ENCODE data around the gene VPS4A. TPM values are rescaled to one million over a fixed set of nuclear protein-coding genes. Genes with fewer than 3 reads are reported as not detected.

Gene VPS4A
- total and polyA plus RNA-seq, 7 experiments from 2014 or later = 29.7 to 53.7 (median 44.4) TPM

DNA sequence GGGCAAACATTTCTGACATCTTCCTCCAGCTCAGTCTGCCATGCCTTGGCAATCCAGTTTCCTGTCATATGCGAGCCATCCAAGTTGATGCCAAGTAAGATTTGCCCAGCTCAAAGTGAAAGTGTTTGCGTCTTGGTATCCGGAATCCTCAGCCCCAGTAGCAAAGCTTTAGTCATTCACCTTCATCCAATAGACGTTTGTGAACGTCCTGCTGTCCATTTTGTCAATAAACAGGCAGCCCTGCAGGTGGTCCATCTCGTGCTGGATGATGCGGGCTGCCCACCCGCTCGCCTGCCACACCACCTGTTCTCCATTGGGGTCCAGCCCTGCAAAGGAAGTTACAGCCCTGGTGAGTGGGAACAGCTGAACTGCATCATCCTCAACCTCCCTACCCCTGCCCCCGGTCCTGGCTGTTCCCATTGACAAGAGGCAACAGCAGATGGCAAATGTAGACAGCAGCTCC, 17.7 kb downstream of the VPS4A start:
- Mint-ChIP-seq H3K4me1 (peaks cover 10 to 68% (median 56%) of the 10 kb centered on the region in 7 donors), H3K9me3 (no peaks in the 10 kb centered on the region), H3K27ac (peak overlapping the region in 8 of 9 donors; percentile 28 to 77 (median 46)), H3K36me3 (peaks cover 0 to 21% (median 8%) of the 10 kb centered on the region in 5 donors), H3K27me3 (no peaks in the 10 kb centered on the region), H3K4me3 (peak overlapping the region; percentile 68 to 87 (median 76))
- DNase-seq (no peak), ATAC-seq (no peak)
- ChIA-PET POLR2A (interaction anchor here (1.0 to 4.6 kb wide), 5 partner anchors 10 to 196 kb away, joined by 4 to 46 read pairs (median 5); partner anchors contain the start of genes CHTF8, COG8, NIP7 and UTP4), CTCF (interaction anchor here (1.4 to 2.4 kb wide), 2 partner anchors 12 to 16 kb away, joined by 4 to 13 read pairs; partner anchors contain the start of gene NIP7)
- peaks cover 13 to 37% of the 10 kb centered on the region in 2 donors for H3K4me1 ChIP-seq (ENCODE audit: control insufficient read depth in 2 of 2, insufficient read depth in 2 of 2, low read length in 2 of 2)
- peak overlapping the region; percentile 90 for H3K27ac ChIP-seq (ENCODE audit: low read depth, low read length)
- H3K4me3 ChIP-seq (ENCODE audit: low read length) = peak overlapping the region; percentile 64
- intact Hi-C loops (cut with micrococcal nuclease) = no loop called here
- H3K36me3 ChIP-seq (ENCODE audit: control insufficient read depth in 2 of 3, insufficient read depth in 3 of 3, low read length in 3 of 3) = peaks cover 0 to 50% (median under 1%) of the 10 kb centered on the region in 3 experiments
- H3K27me3 ChIP-seq (ENCODE audit: control insufficient read depth in 2 of 2, insufficient read depth in 2 of 2, low read length in 2 of 2) = no peaks in the 10 kb centered on the region
- no peaks in the 10 kb centered on the region for H3K9me3 ChIP-seq (ENCODE audit: control insufficient read depth in 2 of 3, low read length in 3 of 3)

DNA sequence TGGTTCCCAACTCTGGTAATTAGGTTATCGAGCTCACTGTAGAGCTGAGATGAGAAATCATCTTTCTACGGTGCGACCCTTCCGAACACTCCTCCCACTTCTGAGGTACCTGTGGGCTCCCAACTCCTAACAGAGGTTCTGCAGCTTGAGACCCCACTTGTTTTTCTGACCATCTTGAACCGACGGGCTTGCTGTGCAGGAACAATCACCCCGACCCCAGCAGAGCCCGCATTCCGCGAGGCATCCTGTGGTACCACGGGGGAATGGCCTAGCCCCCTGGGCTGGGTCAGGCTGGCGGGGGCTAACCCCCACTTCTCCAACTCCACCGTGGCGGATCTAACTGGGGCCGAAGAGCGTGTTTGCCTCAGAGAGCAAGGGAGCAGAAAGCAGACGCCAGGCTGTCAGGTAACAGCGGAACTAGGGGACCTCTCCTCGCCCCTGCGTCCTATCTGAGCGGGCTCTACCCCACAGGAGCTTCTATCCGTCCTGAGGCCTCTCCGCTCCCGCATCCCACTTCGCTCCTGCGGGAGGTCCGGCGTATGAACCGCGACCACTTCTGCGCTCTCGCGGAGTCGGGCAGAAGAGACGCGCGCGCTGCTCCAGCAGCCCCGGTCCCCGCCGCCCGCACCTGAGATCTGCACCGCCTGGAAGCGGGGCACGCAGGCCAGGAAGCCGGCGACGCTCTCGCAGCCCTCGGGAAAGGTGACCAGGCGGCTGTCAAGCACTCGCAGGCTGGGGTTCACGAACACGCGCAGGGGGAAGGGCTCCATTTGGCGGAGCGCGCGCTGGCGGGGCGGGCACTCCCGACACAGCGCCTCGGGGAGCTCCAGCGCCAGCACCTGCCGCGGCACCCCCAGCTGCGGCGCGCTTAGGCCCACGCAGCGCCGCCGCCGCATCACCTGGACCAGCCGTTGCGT, 18.5 kb downstream of the VPS4A start:
- H3K27ac ChIP-seq (ENCODE audit: low read depth, low read length) = peak overlapping the region; percentile 90
- ChIA-PET POLR2A (interaction anchor here (0.7 to 4.6 kb wide), 7 partner anchors 10 to 197 kb away, joined by 3 to 46 read pairs (median 5); partner anchors contain the start of genes CHTF8, COG8, NIP7 and UTP4), CTCF (interaction anchor here (0.6 to 2.4 kb wide), 4 partner anchors 11 to 180 kb away, joined by 3 to 13 read pairs (median 4); partner anchors contain the start of gene NIP7)
- intact Hi-C loops (cut with micrococcal nuclease) = loop anchor here (1.0 to 10.0 kb wide), 8 partner anchors 10 to 1245 kb away; partner anchors contain the start of genes COG8 (in 2 of the 2), NIP7 (in 2 of the 2), VPS4A (in 2 of the 2) and CHTF8 (in 1 of the 2)
- H3K27ac Mint-ChIP-seq = peak overlapping the region in 8 of 9 donors; percentile 17 to 77 (median 56)
- peaks cover 0 to 26% (median 14%) of the 10 kb centered on the region in 5 donors for H3K36me3 Mint-ChIP-seq
- peaks cover 5 to 50% (median 5%) of the 10 kb centered on the region in 3 experiments for H3K36me3 ChIP-seq (ENCODE audit: control insufficient read depth in 2 of 3, insufficient read depth in 3 of 3, low read length in 3 of 3)
- peak; percentile 65 for ATAC-seq
- no peaks in the 10 kb centered on the region for H3K27me3 Mint-ChIP-seq
- peaks cover 16 to 72% (median 61%) of the 10 kb centered on the region in 7 donors for H3K4me1 Mint-ChIP-seq
- DNase-seq = peak in 2 of 9 donors; percentile 25 to 33
- H3K27me3 ChIP-seq (ENCODE audit: control insufficient read depth in 2 of 2, insufficient read depth in 2 of 2, low read length in 2 of 2) = no peaks in the 10 kb centered on the region
- H3K4me1 ChIP-seq (ENCODE audit: control insufficient read depth in 2 of 2, insufficient read depth in 2 of 2, low read length in 2 of 2) = peaks cover 13 to 37% of the 10 kb centered on the region in 2 donors
- H3K4me3 ChIP-seq (ENCODE audit: low read length) = peak overlapping the region; percentile 64
- H3K9me3 ChIP-seq (ENCODE audit: control insufficient read depth in 2 of 3, low read length in 3 of 3) = no peaks in the 10 kb centered on the region
- peak overlapping the region; percentile 68 to 87 (median 76) for H3K4me3 Mint-ChIP-seq
- no peaks in the 10 kb centered on the region for H3K9me3 Mint-ChIP-seq

DNA sequence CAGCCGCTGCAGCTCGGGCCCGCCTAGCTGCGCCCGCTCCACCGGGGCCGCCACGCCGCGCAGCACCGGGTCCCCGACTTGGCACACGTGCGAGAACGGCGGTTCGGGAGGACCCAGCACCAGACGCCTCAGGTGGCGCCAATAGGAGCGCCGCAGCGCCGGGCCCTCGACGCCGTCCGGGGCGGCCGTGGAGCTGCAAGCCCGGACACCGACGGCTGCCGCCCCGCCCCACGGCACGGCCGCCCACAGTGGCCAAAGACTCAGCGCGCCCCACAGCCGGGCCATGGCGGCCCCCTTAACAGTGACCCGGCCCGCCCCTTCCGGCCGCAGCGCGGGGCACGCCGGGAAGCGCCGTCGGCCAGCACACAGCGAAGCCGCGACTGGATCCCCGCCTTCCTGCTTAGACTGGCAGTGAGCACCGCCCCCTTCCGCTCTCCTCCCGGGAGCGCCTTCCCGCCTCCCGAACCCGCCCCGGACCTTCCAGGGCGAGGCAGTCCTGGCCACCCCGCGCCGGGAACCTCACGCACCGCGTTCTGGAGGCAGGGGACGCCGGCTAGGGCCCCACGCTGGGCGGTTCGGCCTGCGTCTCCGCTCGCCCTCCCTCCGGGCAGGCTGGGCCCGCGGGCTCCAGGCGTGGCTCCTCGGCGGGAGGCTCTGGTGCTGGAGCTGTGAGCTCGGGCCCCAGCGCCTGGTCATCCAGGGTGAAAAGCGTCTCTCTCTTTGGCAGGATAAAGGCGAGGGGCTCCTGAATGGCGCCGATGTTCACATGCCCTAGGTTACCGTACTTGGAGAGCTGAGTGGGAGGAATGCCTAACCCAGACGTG, 19.3 kb downstream of the VPS4A start, which contains the start of gene PDF:
TSS of gene PDF (minus strand) at position 303 of the 824 bp plus-strand sequence. CDS start at position 285, 18 bp downstream.
- peaks cover 4 to 26% (median 14%) of the 10 kb centered on the region in 5 donors for H3K36me3 Mint-ChIP-seq
- peak; percentile 97 for ATAC-seq
- H3K4me1 Mint-ChIP-seq = peaks cover 16 to 72% (median 54%) of the 10 kb centered on the region in 7 donors
- H3K36me3 ChIP-seq (ENCODE audit: control insufficient read depth in 2 of 3, insufficient read depth in 3 of 3, low read length in 3 of 3) = peaks cover 10 to 52% (median 13%) of the 10 kb centered on the region in 3 experiments
- no peaks in the 10 kb centered on the region for H3K9me3 ChIP-seq (ENCODE audit: control insufficient read depth in 2 of 3, low read length in 3 of 3)
- H3K27ac Mint-ChIP-seq = peak within 1 kb of the TSS; percentile 36 to 80 (median 62)
- peak within 1 kb of the TSS; percentile 69 to 87 (median 76) for H3K4me3 Mint-ChIP-seq
- no peaks in the 10 kb centered on the region for H3K27me3 Mint-ChIP-seq
- H3K9me3 Mint-ChIP-seq = no peaks in the 10 kb centered on the region
- POLR2A ChIA-PET = interaction anchor here (0.6 to 4.6 kb wide), 7 partner anchors 10 to 432 kb away, joined by 3 to 46 read pairs (median 4); partner anchors contain the start of genes COG8 and NIP7
- DNase-seq = peak; percentile 61 to 91 (median 72)
- H3K27me3 ChIP-seq (ENCODE audit: control insufficient read depth in 2 of 2, insufficient read depth in 2 of 2, low read length in 2 of 2) = no peaks in the 10 kb centered on the region
- H3K4me3 ChIP-seq (ENCODE audit: low read length) = peak within 1 kb of the TSS; percentile 64
- H3K4me1 ChIP-seq (ENCODE audit: control insufficient read depth in 2 of 2, insufficient read depth in 2 of 2, low read length in 2 of 2) = peaks cover 13 to 37% of the 10 kb centered on the region in 2 donors
- CTCF ChIA-PET = interaction anchor here (0.6 to 2.4 kb wide), 3 partner anchors 10 to 207 kb away, joined by 3 to 13 read pairs (median 4); partner anchors contain the start of gene NIP7
- intact Hi-C loops (cut with micrococcal nuclease) = loop anchor here (1.0 to 10.0 kb wide), 8 partner anchors 9 to 1246 kb away; partner anchors contain the start of genes COG8 (in 2 of the 2), NIP7 (in 2 of the 2), VPS4A (in 2 of the 2) and CHTF8 (in 1 of the 2)
- H3K27ac ChIP-seq (ENCODE audit: low read depth, low read length) = peak within 1 kb of the TSS; percentile 90

DNA sequence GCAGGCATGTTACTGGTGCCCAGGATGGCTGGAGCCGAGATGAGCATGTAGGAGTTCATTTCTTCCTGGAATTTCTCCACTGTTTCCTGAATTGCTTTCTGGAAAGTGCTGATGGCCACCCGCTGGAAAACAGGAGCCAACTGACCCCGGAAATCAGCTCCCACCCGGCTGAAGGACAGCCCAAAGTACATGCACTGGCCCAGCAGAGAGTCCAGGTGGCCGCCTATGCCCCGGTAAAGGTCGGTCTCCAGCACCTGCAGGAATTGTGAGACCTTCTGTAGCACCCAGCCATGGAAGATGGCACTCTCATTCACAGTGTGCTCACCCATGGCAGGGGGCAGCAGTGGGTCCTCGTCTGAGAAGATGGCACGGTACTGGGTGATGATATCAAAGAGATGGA, 23.5 kb downstream of the VPS4A start:
- ChIA-PET POLR2A (interaction anchor here (1.0 kb wide), 1 partner anchor 13 kb away, joined by 3 read pairs; no protein-coding TSS in a partner anchor), CTCF (no interaction called here)
- Mint-ChIP-seq H3K4me1 (peaks cover 25 to 76% (median 47%) of the 10 kb centered on the region in 7 donors), H3K27ac (no peak overlapping the region), H3K36me3 (peaks cover 8 to 32% (median 20%) of the 10 kb centered on the region in 5 donors), H3K4me3 (peak overlapping the region in 1 of 10 donors; percentile 34), H3K27me3 (no peaks in the 10 kb centered on the region), H3K9me3 (no peaks in the 10 kb centered on the region)
- DNase-seq (no peak), ATAC-seq (no peak)
- peaks cover 10 to 43% (median 18%) of the 10 kb centered on the region in 3 experiments for H3K36me3 ChIP-seq (ENCODE audit: control insufficient read depth in 2 of 3, insufficient read depth in 3 of 3, low read length in 3 of 3)
- H3K27ac ChIP-seq (ENCODE audit: low read depth, low read length) = no peak overlapping the region
- intact Hi-C loops (cut with micrococcal nuclease) = loop anchor here in 1 of 2 donors (5.0 to 10.0 kb wide), 3 partner anchors 230 to 1250 kb away; partner anchors contain the start of genes NFAT5, NFATC3 and TANGO6
- peaks cover 8 to 18% of the 10 kb centered on the region in 2 donors for H3K4me1 ChIP-seq (ENCODE audit: control insufficient read depth in 2 of 2, insufficient read depth in 2 of 2, low read length in 2 of 2)
- H3K4me3 ChIP-seq (ENCODE audit: low read length) = no peak overlapping the region
- no peaks in the 10 kb centered on the region for H3K9me3 ChIP-seq (ENCODE audit: control insufficient read depth in 2 of 3, low read length in 3 of 3)
- H3K27me3 ChIP-seq (ENCODE audit: control insufficient read depth in 2 of 2, insufficient read depth in 2 of 2, low read length in 2 of 2) = no peaks in the 10 kb centered on the region

DNA sequence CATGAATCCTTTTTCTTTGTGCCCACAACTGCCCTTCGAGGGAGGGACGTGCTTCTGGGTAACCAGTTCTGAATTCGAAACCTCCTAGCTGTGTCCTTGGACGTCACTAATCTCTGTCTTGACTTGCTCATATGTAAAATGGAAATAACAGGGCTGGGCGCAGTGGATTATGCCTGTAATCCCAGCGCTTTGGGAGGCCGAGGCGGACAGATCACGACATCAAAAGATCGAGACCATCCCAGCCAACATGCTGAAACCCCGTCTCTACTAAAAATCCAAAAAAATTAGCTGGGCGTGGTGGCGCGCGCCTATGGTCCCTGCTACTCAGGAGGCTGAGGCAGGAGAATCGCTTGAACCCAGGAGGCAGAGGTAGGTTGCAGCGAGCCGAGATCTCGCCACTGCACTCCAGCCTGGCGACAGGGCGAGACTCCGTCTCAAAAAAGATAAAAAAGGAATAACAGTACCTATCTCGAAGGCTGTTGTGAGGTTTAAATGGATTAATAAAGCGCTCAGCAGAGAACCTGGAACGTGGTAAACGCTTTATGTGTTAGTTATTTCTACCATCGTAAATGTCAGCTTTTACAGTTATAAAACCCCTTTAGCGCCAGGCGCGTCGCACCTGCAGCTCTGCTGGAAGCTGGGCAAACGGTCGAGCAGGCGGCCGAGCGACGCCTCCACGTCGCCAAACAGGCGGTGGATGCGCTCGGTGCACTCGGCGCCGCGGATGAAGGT, 27.6 kb downstream of the VPS4A start:
- H3K27me3 ChIP-seq (ENCODE audit: control insufficient read depth in 2 of 2, insufficient read depth in 2 of 2, low read length in 2 of 2) = no peaks in the 10 kb centered on the region
- no peaks in the 10 kb centered on the region for H3K9me3 Mint-ChIP-seq
- no peaks in the 10 kb centered on the region for H3K9me3 ChIP-seq (ENCODE audit: control insufficient read depth in 2 of 3, low read length in 3 of 3)
- peak overlapping the region; percentile 92 to 99 (median 98) for H3K27ac Mint-ChIP-seq
- ChIA-PET POLR2A (interaction anchor here (0.6 to 5.1 kb wide), 12 partner anchors 9 to 951 kb away, joined by 3 to 46 read pairs (median 4); partner anchors contain the start of genes AARS1, PDF, TERF2 and TMED6), CTCF (interaction anchor here (0.6 to 1.2 kb wide), 2 partner anchors 12 to 90 kb away, joined by 3 to 5 read pairs; no protein-coding TSS in a partner anchor)
- intact Hi-C loops (cut with micrococcal nuclease) = loop anchor here (1.0 to 10.0 kb wide), 13 partner anchors 8 to 1254 kb away; partner anchors contain the start of genes CYB5B (in 2 of the 2), PDF (in 2 of the 2), VPS4A (in 2 of the 2) and CHTF8 (in 1 of the 2)
- H3K27me3 Mint-ChIP-seq = no peaks in the 10 kb centered on the region
- H3K27ac ChIP-seq (ENCODE audit: low read depth, low read length) = peak overlapping the region; percentile 86
- peak overlapping the region; percentile 80 for H3K4me3 ChIP-seq (ENCODE audit: low read length)
- H3K4me3 Mint-ChIP-seq = peak overlapping the region; percentile 97 to 100 (median 99)
- H3K36me3 ChIP-seq (ENCODE audit: control insufficient read depth in 2 of 3, insufficient read depth in 3 of 3, low read length in 3 of 3) = peaks cover 17 to 57% (median 18%) of the 10 kb centered on the region in 3 experiments
- DNase-seq (peak in 1 of 9 donors; percentile 66), ATAC-seq (no peak)
- peaks cover 36 to 77% (median 55%) of the 10 kb centered on the region in 7 donors for H3K4me1 Mint-ChIP-seq
- peaks cover 9 to 39% (median 26%) of the 10 kb centered on the region in 5 donors for H3K36me3 Mint-ChIP-seq
- H3K4me1 ChIP-seq (ENCODE audit: control insufficient read depth in 2 of 2, insufficient read depth in 2 of 2, low read length in 2 of 2) = peaks cover 20 to 25% of the 10 kb centered on the region in 2 donors
